Endothelial cell of umbilical vein (primary cell): Measurements from ENCODE around the gene PPP1R16B. TPM values are rescaled to one million over a fixed set of nuclear protein-coding genes. Genes with fewer than 3 reads are reported as not detected.

Source experiments
- BruUV-seq: library from RNA; stranded (reverse); fragments of 400-500 nt; replicated peaks from 2 replicates; lab custom pipeline; 2021; lab: Mats Ljungman, UMichigan
- CTCF ChIA-PET: fragments of 300-600, 350-600 bp; sonication (Branson Sonifier 250); formaldehyde crosslinking; loops from one replicate; lab custom pipeline; 2021; ENCODE audit warnings: antibody characterized with exemption, inconsistent platforms; lab: Charles Lee
- POLR2A ChIA-PET: fragments of 300-600, 350-600 bp; sonication (Branson Sonifier 250); formaldehyde crosslinking; loops from one replicate; lab custom pipeline; 2021; ENCODE audit warnings: antibody characterized with exemption, inconsistent platforms; lab: Charles Lee
- DNase-seq: peaks from one replicate; pipeline ENCODE4 v3.0.0-alpha.2; 2011; ENCODE audit warnings: low read depth, low spot score
- FAIRE-seq: peaks from 2 replicates; lab custom pipeline; 2011; peaks lifted over from hg19 to GRCh38; lab: Jason Lieb, UNC
- H2AFZ ChIP-seq: 2 replicates; pipeline ENCODE4 v1.6.0; 2012; ENCODE audit warnings: low read depth, low read length, control low read depth, inconsistent platforms
- H3K27ac ChIP-seq: 2 replicates; pipeline ENCODE4 v1.5.1; 2011; ENCODE audit warnings: low read depth, mild to moderate bottlenecking, control low read depth, low read length, moderate library complexity; ENCODE audit not compliant: insufficient read depth
- H3K27me3 ChIP-seq, 2 experiments: 2 replicates each; pipeline versions ENCODE4 v1.6.0 to v1.6.1; 2011; ENCODE audit warnings: low read length in 2 of 2, mixed read lengths in 1 of 2; ENCODE audit not compliant: control insufficient read depth in 2 of 2, insufficient read depth in 2 of 2
- H3K36me3 ChIP-seq, 2 experiments: 2 replicates in 1 of 2; 3 replicates in 1 of 2; pipeline ENCODE4 v1.5.1; 2011; ENCODE audit warnings: low read length in 2 of 2, mild to moderate bottlenecking in 1 of 2, moderate library complexity in 1 of 2; ENCODE audit not compliant: control insufficient read depth in 2 of 2, insufficient read depth in 2 of 2; ENCODE audit errors: extremely low read depth in 1 of 2
- H3K4me1 ChIP-seq: 3 replicates; pipeline ENCODE4 v1.5.1; 2011; ENCODE audit warnings: mild to moderate bottlenecking, low read length; ENCODE audit not compliant: control insufficient read depth, insufficient read depth; ENCODE audit errors: extremely low read depth
- H3K4me2 ChIP-seq: 2 replicates; pipeline ENCODE4 v1.6.1; 2011; ENCODE audit warnings: low read length, control low read depth, mixed read lengths; ENCODE audit not compliant: insufficient read depth
- H3K4me3 ChIP-seq, 3 experiments: fragments of 200-600 bp in 1 of 3; sonication (generic), shearing (Covaris generic) in 1 of 3; replicated peaks in 1 of 3; 2 replicates each; pipeline ENCODE4 v1.5.1; 2011 to 2016; ENCODE audit warnings: control low read depth in 3 of 3, low read length in 3 of 3, mild to moderate bottlenecking in 2 of 3, inconsistent platforms in 1 of 3, low read depth in 1 of 3, moderate library complexity in 1 of 3; ENCODE audit not compliant: insufficient read depth in 1 of 3
- H3K79me2 ChIP-seq: 2 replicates; pipeline ENCODE4 v1.6.0; 2012; ENCODE audit warnings: low read length, inconsistent platforms; ENCODE audit not compliant: control insufficient read depth, insufficient read depth
- H3K9ac ChIP-seq: replicated peaks from 2 replicates; pipeline ENCODE3; 2011; ENCODE audit warnings: low read length, control low read depth; ENCODE audit not compliant: insufficient read depth; ENCODE audit errors: extremely low read depth
- H3K9me1 ChIP-seq: replicated peaks from 3 replicates; pipeline ENCODE4 v1.6.0; 2011; ENCODE audit warnings: mild to moderate bottlenecking, low read length; ENCODE audit not compliant: control insufficient read depth, insufficient read depth; ENCODE audit errors: extremely low read depth
- H3K9me3 ChIP-seq: replicated peaks from 2 replicates; pipeline ENCODE4 v1.5.1; 2012; ENCODE audit warnings: low read length, inconsistent platforms; ENCODE audit not compliant: control insufficient read depth, insufficient read depth
- H4K20me1 ChIP-seq: replicated peaks from 2 replicates; pipeline ENCODE3; 2011; ENCODE audit warnings: mild to moderate bottlenecking, low read length; ENCODE audit not compliant: control insufficient read depth, insufficient read depth; ENCODE audit errors: extremely low read depth
- EZH2 ChIP-seq: IDR thresholded peaks from 2 replicates; pipeline ENCODE4 v1.6.1; 2012; ENCODE audit warnings: borderline replicate concordance, low read depth, mild to moderate bottlenecking, moderate library complexity, low read length, inconsistent platforms; ENCODE audit not compliant: severe bottlenecking
- FOS ChIP-seq: IDR thresholded peaks from 2 replicates; pipeline ENCODE4 v1.6.1; 2011; ENCODE audit warnings: mild to moderate bottlenecking, low read length, moderate library complexity, borderline replicate concordance; ENCODE audit not compliant: insufficient read depth
- GATA2 ChIP-seq: IDR thresholded peaks from 2 replicates; pipeline ENCODE4 v1.7.0; 2011; ENCODE audit warnings: low read depth, mild to moderate bottlenecking, moderate library complexity, mixed read lengths, low read length; ENCODE audit not compliant: insufficient read length, insufficient read depth
- JUN ChIP-seq: IDR thresholded peaks from 2 replicates; pipeline ENCODE4 v1.6.1; 2011; ENCODE audit warnings: borderline replicate concordance, low read depth; ENCODE audit not compliant: insufficient read length, insufficient read depth
- MYC ChIP-seq: IDR thresholded peaks from one replicate; pipeline ENCODE4 v1.6.1; 2011; ENCODE audit warnings: mild to moderate bottlenecking, low read depth, low read length
- POLR2A ChIP-seq: IDR thresholded peaks from 2 replicates; pipeline ENCODE4 v1.6.1; 2012; ENCODE audit warnings: low read depth, mild to moderate bottlenecking, control low read depth, low read length
- POLR2AphosphoS5 ChIP-seq: IDR thresholded peaks from 2 replicates; pipeline ENCODE4 v1.6.1; 2012; ENCODE audit warnings: low read depth, mild to moderate bottlenecking, control low read depth, low read length, moderate library complexity; ENCODE audit not compliant: insufficient read depth
- dilution Hi-C: fragments of 300-500 bp; cut with MboI; formaldehyde crosslinking; loops from one replicate; pipeline ENCODE4 v1.15.0; 2019; ENCODE audit warnings: low sequenced_read_pairs; ENCODE audit not compliant: extremely low pct_ligation_motif_present
- intact Hi-C: fragments of 100-400 bp; cut with micrococcal nuclease; formaldehyde crosslinking; loops from one replicate; pipeline ENCODE4 v1.10.0; 2022
- polyA plus RNA-seq, 4 experiments: library from polyadenylated mRNA; depleted of rRNA in 3 of 4; stranded (reverse) in 3 of 4; unstranded in 1 of 4; fragments of >200 nt; gene quantifications; 2 replicates each; pipeline versions ENCODE4 v1.2.1 to v1.2.3, GENCODE V29; 2011 to 2012; ENCODE audit warnings: missing spikeins in 1 of 4
- total RNA-seq: library from RNA; stranded (reverse); gene quantifications from 2 replicates; pipeline ENCODE4 v1.2.3, GENCODE V29; 2021
- TF ChIP-seq, protein P1 (sequence below): IDR thresholded peaks from 2 replicates; pipeline ENCODE4 v1.6.1; 2011; ENCODE audit not compliant: insufficient read depth, insufficient read length
- TF ChIP-seq, protein P2 (sequence below), 2 donors: IDR thresholded peaks; 1 replicate in 1 of 2; 2 replicates in 1 of 2; pipeline ENCODE4 v1.5.1; 2011; ENCODE audit warnings: low read length in 2 of 2, mild to moderate bottlenecking in 2 of 2, moderate library complexity in 2 of 2, control low read depth in 1 of 2, inconsistent platforms in 1 of 2, low read depth in 1 of 2; ENCODE audit not compliant: insufficient read depth in 1 of 2; ENCODE audit errors: extremely low read depth in 1 of 2

PPP1R16B gene
- total and polyA plus RNA-seq, 2 donors (not counting 3 experiments of a cell fraction or from before 2014, with no cell fraction given): 34.7 to 68.1 TPM

DNA sequence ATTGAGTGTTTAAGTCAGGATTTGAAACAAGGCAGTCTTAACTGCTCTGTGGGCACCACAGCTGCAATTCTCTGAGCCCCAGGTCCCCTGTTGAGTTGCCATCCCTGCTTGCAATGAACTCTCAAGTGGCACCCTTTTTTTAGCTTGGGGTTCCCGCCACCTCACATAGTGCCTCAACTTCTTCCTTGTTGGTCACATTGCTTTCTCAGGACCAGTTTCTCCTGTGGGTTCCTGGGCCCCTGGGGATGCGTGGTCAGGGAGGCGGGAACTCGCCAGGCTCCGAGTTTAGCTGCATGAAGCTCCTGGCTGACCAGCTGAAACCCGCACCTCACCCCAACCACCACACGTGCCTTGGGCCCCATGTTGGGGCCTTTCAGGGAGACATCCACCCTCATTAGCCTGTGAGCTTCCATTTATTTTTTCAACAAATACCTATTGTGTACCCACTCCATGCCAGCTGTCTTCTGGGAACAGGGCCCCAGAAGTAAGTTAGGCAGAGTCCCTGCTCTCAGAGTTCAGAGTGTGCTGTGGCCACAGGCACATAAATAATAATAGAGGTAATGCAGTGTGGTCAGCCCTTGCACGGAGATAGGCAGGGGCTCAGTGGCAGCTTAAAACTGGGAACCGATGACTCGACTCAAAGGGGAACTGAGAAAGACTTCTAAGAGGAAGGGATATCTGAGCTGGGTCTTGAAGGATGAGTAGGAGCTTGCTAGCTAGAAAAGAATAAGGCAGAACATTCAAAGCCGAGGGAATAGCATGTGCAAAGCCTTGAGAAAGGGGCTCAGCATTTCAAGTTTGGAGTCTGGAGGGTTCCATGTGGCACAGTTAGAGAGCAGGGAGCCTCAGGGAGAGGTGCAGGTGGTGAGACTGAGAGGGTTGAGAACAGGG lies 86.8 kb downstream of the PPP1R16B start:
- H3K4me2 ChIP-seq: no peak overlapping the region
- no peaks in the 10 kb centered on the region for H3K9me1 ChIP-seq
- H2AFZ ChIP-seq: no peak overlapping the region
- H3K27ac ChIP-seq: no peak overlapping the region
- no peaks in the 10 kb centered on the region for H3K79me2 ChIP-seq
- dilution Hi-C loops: no loop called here
- H3K9me3 ChIP-seq: no peaks in the 10 kb centered on the region
- intact Hi-C loops: loop anchor here (2.0 kb wide), 1 partner anchor 64 kb away; no protein-coding TSS in a partner anchor
- no peak overlapping the region for H3K4me3 ChIP-seq
- ChIA-PET POLR2A (no interaction called here), CTCF (interaction anchor here (0.8 to 2.9 kb wide), 30 partner anchors 9 to 245 kb away, joined by 3 to 17 read pairs (median 4); partner anchors contain the start of genes DHX35, FAM83D and PPP1R16B)
- H3K36me3 ChIP-seq: peaks cover 0 to 27% of the 10 kb centered on the region in 2 experiments
- H3K4me1 ChIP-seq: no peaks in the 10 kb centered on the region
- H3K27me3 ChIP-seq: no peaks in the 10 kb centered on the region
- no peak overlapping the region for H3K9ac ChIP-seq
- DNase-seq: no peak
- TF ChIP-seq, protein P1, sequence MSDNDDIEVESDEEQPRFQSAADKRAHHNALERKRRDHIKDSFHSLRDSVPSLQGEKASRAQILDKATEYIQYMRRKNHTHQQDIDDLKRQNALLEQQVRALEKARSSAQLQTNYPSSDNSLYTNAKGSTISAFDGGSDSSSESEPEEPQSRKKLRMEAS: no peak
- TF ChIP-seq POLR2AphosphoS5 (no peak), GATA2 (no peak), FOS (no peak), JUN (no peak), EZH2 (no peak), POLR2A (no peak), MYC (no peak)
- TF ChIP-seq, protein P2, sequence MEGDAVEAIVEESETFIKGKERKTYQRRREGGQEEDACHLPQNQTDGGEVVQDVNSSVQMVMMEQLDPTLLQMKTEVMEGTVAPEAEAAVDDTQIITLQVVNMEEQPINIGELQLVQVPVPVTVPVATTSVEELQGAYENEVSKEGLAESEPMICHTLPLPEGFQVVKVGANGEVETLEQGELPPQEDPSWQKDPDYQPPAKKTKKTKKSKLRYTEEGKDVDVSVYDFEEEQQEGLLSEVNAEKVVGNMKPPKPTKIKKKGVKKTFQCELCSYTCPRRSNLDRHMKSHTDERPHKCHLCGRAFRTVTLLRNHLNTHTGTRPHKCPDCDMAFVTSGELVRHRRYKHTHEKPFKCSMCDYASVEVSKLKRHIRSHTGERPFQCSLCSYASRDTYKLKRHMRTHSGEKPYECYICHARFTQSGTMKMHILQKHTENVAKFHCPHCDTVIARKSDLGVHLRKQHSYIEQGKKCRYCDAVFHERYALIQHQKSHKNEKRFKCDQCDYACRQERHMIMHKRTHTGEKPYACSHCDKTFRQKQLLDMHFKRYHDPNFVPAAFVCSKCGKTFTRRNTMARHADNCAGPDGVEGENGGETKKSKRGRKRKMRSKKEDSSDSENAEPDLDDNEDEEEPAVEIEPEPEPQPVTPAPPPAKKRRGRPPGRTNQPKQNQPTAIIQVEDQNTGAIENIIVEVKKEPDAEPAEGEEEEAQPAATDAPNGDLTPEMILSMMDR (IDR thresholded peaks at IDR 0.05; ENCODE audit: extremely low read depth in 1 of 2, insufficient read depth in 1 of 2, low read depth in 1 of 2, low read length in 2 of 2): no peak
- no TSS peak for BruUV-seq
- H4K20me1 ChIP-seq: no peaks in the 10 kb centered on the region
- no peak for FAIRE-seq
